Measurements from ENCODE around the gene GRM5.
"Not testable (repeated sequence)": the region's sequence is repeated elsewhere in the genome, so short reads cannot be mapped to it uniquely, and the experiment has no call there.

The GRM5 gene

DNA sequence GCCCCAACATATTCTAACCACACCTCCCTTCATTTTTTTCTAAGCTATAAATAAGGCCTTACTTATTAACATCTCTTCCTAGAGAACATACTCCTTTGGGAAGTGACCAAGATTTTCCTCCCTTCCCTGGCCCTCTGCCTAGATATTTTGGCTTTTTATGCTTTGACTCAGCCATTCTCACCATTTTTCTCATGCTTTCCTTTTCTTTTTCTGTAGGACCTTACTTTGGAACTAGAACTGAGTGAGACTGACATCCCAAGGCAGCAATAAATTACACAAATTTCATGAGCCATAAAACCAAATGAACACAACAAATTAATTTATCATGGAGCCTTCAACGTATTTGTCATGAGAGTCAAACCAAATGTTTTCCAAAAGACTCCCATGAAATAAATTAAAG lies 585.6 kb downstream of the GRM5 start:
- TF ChIP-seq, protein P1, sequence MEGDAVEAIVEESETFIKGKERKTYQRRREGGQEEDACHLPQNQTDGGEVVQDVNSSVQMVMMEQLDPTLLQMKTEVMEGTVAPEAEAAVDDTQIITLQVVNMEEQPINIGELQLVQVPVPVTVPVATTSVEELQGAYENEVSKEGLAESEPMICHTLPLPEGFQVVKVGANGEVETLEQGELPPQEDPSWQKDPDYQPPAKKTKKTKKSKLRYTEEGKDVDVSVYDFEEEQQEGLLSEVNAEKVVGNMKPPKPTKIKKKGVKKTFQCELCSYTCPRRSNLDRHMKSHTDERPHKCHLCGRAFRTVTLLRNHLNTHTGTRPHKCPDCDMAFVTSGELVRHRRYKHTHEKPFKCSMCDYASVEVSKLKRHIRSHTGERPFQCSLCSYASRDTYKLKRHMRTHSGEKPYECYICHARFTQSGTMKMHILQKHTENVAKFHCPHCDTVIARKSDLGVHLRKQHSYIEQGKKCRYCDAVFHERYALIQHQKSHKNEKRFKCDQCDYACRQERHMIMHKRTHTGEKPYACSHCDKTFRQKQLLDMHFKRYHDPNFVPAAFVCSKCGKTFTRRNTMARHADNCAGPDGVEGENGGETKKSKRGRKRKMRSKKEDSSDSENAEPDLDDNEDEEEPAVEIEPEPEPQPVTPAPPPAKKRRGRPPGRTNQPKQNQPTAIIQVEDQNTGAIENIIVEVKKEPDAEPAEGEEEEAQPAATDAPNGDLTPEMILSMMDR (IDR thresholded peaks at IDR 0.05; ENCODE audit: low read depth, low read length, missing control alignments), result no peak
- no peak for DNase-seq (ENCODE audit: low read depth)
- H3K4me3 ChIP-seq (ENCODE audit: low read depth, low read length), result no peak overlapping the region

DNA sequence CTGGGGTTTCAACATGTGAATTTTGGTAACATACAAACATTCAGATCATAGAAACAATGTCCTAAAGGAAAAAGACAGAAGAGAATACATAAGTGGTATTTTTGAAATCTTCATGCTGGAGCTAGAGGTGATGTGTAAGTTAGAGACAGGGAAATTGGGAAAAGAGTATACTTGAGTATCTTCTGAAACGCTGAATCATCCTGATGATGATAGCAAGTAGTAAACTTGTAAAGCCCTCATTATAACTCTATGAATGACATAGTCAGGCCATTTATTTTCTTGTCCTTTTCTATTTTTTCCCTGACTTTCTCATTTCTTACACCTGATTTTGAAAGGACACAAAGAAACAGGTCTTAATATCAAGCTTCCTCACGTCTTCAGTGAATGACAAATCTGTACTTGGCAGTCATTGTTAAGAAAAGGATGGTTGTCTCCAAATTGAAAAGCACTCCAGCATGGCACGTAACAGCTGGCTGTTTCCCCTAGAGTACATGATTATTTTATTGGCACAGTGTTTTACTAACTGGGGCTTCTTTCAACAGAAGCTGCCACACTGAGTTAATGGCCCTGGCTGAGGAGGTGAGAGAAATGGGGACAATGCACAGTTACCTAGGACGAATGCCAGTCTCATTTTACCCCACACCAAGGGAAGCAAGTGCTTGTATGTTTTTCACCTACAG lies 587.5 kb downstream of the GRM5 start:
- H3K4me3 ChIP-seq (ENCODE audit: low read depth, low read length), result no peak overlapping the region
- TF ChIP-seq, protein P1 (IDR thresholded peaks at IDR 0.05; ENCODE audit: low read depth, low read length, missing control alignments), result no peak
- DNase-seq (ENCODE audit: low read depth), result no peak

DNA sequence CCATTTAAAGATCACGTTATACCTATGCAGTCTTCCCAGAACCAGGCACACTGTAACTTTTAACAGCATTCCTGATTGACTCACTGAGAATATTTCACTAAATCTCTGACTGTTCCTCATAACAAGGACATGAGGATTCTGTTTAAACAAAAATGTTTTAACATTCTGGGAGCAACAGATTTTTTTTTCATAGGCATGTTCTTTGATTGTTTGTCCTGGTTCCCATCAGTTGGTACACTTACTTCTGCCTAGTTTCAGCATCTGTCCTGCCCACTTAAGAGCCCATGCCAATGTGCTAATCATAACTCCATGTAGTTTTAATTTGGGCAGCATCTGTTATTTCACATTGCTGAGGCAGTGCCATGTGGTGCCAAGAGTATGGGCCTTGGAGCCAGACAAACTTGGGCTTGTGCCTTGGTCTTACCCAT lies 589.8 kb downstream of the GRM5 start:
- TF ChIP-seq, protein P1 (IDR thresholded peaks at IDR 0.05; ENCODE audit: low read depth, low read length, missing control alignments), result no peak
- DNase-seq (ENCODE audit: low read depth), result no peak
- H3K4me3 ChIP-seq (ENCODE audit: low read depth, low read length), result no peak overlapping the region

DNA sequence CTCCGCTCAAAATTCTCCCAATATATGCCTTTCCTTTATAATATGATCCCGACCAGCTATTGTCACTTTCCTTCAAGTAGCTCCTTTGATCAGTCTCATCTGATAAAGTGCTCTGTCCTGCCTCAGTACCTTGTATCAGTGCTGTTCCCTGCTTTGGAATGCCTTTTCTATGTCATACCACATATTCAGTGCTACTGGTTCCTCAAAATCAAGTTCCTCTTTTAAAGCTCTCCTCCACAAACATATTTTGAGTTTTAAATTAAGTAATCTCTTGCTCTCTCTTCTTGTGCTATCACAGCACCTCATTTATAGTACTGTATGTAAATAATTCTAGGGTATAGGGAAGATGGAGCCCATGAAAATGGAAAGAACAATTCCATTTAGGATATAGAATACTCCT lies 591.1 kb downstream of the GRM5 start:
- DNase-seq (ENCODE audit: low read depth), result no peak
- H3K4me3 ChIP-seq (ENCODE audit: low read depth, low read length), result no peak overlapping the region
- TF ChIP-seq, protein P1 (IDR thresholded peaks at IDR 0.05; ENCODE audit: low read depth, low read length, missing control alignments), result no peak

DNA sequence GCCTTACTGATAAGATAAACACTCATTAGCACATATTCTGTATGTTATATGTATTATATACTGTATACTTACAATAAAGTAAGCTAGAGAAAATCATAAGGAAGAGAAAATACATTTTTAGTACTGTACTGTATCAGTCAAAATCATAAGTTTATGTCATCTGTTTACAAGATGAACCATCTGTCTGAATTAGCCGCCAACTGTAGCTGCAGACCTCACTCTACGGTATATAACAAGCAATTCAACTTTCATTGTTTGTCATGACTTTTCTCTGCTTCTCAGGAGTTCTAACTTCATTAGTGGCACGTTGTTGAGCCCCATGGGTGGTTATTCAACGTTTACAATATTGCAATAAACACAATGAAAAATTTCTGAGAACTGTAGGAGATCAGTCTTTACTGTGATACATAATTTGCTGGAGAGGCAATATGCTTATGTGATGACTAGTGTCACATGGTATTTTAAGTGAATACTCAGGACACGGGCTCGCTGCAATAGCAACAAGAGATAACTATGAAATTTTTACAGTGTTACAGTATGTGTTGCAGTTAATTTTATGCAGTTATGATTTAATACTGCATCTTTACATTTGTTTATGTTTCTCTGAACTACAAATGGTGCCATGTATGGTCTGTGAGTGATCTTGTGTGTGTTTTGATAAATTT lies 596.1 kb downstream of the GRM5 start:
- no peak overlapping the region for H3K4me3 ChIP-seq (ENCODE audit: low read depth, low read length)
- TF ChIP-seq, protein P1 (IDR thresholded peaks at IDR 0.05; ENCODE audit: low read depth, low read length, missing control alignments), result no peak
- no peak for DNase-seq (ENCODE audit: low read depth)

DNA sequence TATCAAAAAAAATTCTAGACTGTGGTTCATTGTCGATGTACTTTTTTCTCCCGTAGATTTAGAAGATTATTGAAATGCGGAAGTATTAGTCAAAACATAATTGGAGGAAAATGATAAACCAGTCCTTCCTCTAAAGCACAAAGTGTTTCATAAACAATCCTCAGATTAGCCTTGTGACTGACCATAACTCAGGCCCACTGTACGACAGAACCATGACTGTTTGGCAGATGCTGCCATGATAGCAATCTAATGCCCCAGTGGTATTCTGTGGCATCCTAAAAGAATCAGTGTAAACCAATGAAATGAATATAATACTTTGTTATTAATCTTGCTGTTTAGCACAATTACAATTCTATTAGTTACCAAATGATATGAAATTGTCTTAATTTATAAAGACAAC lies 601.3 kb downstream of the GRM5 start:
- no peak overlapping the region for H3K4me3 ChIP-seq (ENCODE audit: low read depth, low read length)
- no peak for DNase-seq (ENCODE audit: low read depth)
- TF ChIP-seq, protein P1 (IDR thresholded peaks at IDR 0.05; ENCODE audit: low read depth, low read length, missing control alignments), result no peak

DNA sequence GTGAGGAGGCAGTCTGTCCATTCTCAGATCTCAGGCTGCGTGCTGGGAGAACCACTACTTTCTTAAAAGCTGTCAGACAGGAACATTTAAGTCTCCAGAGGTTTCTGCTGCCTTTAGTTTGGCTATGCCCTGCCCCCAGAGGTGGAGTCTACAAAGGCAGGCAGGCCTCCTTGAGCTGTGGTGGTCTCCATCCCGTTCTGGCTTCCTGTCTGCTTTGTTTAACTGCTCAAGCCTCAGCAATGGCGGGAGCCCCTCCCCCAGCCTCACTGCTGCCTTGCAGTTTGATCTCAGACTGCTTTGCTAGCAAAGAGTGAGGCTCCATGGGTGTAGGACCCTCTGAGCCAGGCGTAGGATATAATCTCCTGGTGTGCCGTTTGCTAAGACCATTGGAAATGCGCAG lies 602.5 kb downstream of the GRM5 start:
- DNase-seq (ENCODE audit: low read depth); H3K4me3 ChIP-seq (ENCODE audit: low read depth, low read length): not testable (repeated sequence)

DNA sequence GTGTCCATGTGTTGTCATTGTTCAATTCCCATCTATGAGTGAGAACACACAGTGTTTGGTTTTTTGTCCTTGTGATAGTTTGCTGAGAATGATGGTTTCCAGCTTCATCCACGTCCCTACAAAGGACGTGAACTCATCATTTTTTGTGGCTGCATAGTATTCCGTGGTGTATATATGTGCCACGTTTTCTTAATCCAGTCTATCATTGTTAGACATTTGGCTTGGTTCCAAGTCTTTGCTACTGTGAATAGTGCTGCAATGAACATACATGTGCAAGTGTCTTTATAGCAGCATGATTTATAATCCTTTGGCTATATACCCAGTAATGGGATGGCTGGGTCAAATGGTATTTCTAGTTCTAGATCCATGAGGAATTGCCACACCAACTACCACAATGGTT lies 607.7 kb downstream of the GRM5 start:
- not testable (repeated sequence) for H3K4me3 ChIP-seq (ENCODE audit: low read depth, low read length); DNase-seq (ENCODE audit: low read depth)

Data from GM12864 (cell line).